ENCODE results near the gene HOXA1.

HOXA1 gene

DNA sequence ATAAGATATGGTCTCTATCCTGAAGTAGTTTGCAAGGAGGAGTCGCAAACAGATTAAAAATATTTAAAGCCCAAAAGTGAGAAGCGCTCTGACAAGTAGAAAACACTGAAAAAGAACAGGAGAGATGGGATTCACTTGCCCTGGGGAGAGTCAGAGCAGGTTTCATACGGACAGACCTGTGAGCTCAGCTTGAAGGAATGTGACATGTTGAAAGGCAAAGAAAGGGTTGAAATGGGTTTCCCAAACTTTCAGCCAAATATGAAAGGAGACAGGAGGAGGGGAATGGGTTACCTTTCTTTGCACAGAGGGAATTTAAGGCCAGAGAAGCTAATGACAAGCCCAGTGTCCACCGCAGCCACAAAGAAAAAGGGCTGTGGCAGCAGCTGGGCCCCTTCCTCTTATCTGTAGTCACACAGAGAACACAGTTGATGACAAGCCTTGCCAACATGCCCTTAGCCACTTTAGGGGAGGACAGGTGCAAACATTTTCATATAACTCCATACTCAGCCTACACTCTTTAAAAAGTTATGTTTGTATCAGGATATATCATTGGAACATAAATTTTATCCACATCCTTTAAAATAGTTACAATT is 14.9 kb downstream of the HOXA1 start:
- TF ChIP-seq LEF1 (IDR thresholded peaks at IDR 0.05; ENCODE audit: borderline replicate concordance) (no peak), SP1 (IDR thresholded peaks at IDR 0.05) (no peak), FOXM1 (IDR thresholded peaks at IDR 0.05; ENCODE audit: borderline replicate concordance) (no peak), L3MBTL2 (conservative IDR thresholded peaks at IDR 0.05) (no peak), ARNT (IDR thresholded peaks at IDR 0.05) (no peak), ELF4 (IDR thresholded peaks at IDR 0.05) (no peak), ZNF384 (IDR thresholded peaks at IDR 0.05) (no peak), FOXK2 (IDR thresholded peaks at IDR 0.05) (no peak), CTBP1 (IDR thresholded peaks at IDR 0.05; ENCODE audit: borderline replicate concordance) (no peak), NFRKB (IDR thresholded peaks at IDR 0.05) (no peak), BHLHE40 (IDR thresholded peaks at IDR 0.05; ENCODE audit: borderline replicate concordance) (no peak), SUZ12 (IDR thresholded peaks at IDR 0.05) (no peak)
- DNase-seq (ENCODE audit: extremely low spot score) = no peak
- CTCF ChIA-PET = interaction anchor here (0.9 kb wide), 1 partner anchor 13 kb away, joined by 3 read pairs; no protein-coding TSS in a partner anchor
- POLR2A ChIA-PET = interaction anchor here (1.0 kb wide), 1 partner anchor 15 kb away, joined by 3 read pairs; the partner anchor contains the start of gene HOXA1

GRCh38 chr7:27079234-27079975 is 16.4 kb downstream of the HOXA1 start:
- ChIA-PET CTCF (no interaction called here), POLR2A (no interaction called here)
- TF ChIP-seq ARNT (IDR thresholded peaks at IDR 0.05) = no peak
- DNase-seq (ENCODE audit: extremely low spot score) = no peak

- ChIA-PET POLR2A (no interaction called here), CTCF (no interaction called here)
- TF ChIP-seq FOXA1 (IDR thresholded peaks at IDR 0.05) (no peak), NFRKB (IDR thresholded peaks at IDR 0.05) (no peak)
- DNase-seq (ENCODE audit: extremely low spot score) = no peak
Measured at GRCh38 chr7:27078616-27079233, 17.1 kb downstream of the HOXA1 start.

DNA sequence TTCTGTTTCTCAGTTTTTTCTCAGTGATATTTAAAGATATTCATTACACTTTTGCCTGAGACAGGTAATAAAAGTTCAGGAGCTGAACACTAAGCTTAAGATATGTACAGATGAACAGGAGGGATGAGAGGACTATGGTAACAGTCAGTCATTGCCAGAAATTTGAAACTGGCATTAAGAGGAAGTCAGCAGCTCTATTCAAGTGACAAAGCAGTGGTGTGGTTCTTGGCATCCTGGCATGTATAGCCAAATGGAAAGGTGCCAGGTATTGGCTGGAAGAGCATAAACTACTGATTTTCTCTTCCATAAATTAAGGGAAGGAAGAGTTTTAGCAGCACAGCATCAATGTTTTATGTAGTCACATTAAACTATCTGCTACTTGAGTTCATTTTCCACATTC is 22.7 kb downstream of the HOXA1 start:
- CTCF ChIA-PET = no interaction called here
- no peak for DNase-seq (ENCODE audit: extremely low spot score)
- POLR2A ChIA-PET = interaction anchor here (0.8 kb wide), 1 partner anchor 58 kb away, joined by 3 read pairs; the partner anchor contains the start of gene HOXA4
- TF ChIP-seq ELF4 (IDR thresholded peaks at IDR 0.05) (no peak), ZNF384 (IDR thresholded peaks at IDR 0.05) (no peak), SP1 (IDR thresholded peaks at IDR 0.05) (no peak), SUZ12 (IDR thresholded peaks at IDR 0.05) (no peak), TARDBP (IDR thresholded peaks at IDR 0.05) (no peak), HDGF (IDR thresholded peaks at IDR 0.05; ENCODE audit: borderline replicate concordance) (no peak), L3MBTL2 (conservative IDR thresholded peaks at IDR 0.05) (no peak)

GRCh38 chr7:27071622-27072390 is 24.0 kb downstream of the HOXA1 start:
- ChIA-PET CTCF (no interaction called here), POLR2A (interaction anchor here (0.5 to 0.6 kb wide), 2 partner anchors 112 to 741 kb away, joined by 3 read pairs; no protein-coding TSS in a partner anchor)
- DNase-seq (ENCODE audit: extremely low spot score) = peak; percentile 53
- peak; percentile 75 for TF ChIP-seq PKNOX1 (IDR thresholded peaks at IDR 0.05)
- TF ChIP-seq L3MBTL2 (conservative IDR thresholded peaks at IDR 0.05) = no peak

- CTCF ChIA-PET = interaction anchor here (1.0 kb wide), 1 partner anchor 13 kb away, joined by 3 read pairs; no protein-coding TSS in a partner anchor
- no peak for TF ChIP-seq FOXA1 (IDR thresholded peaks at IDR 0.05)
- TF ChIP-seq SUZ12 (IDR thresholded peaks at IDR 0.05) = no peak
- no peak for TF ChIP-seq FOXM1 (IDR thresholded peaks at IDR 0.05; ENCODE audit: borderline replicate concordance)
- POLR2A ChIA-PET = no interaction called here
- no peak for DNase-seq (ENCODE audit: extremely low spot score)
Measured at GRCh38 chr7:27068259-27068658, 27.5 kb downstream of the HOXA1 start.

GRCh38 chr7:27066148-27066547 is 29.7 kb downstream of the HOXA1 start:
- no peak for DNase-seq (ENCODE audit: extremely low spot score)
- ChIA-PET CTCF (no interaction called here), POLR2A (no interaction called here)
- TF ChIP-seq HDGF (IDR thresholded peaks at IDR 0.05; ENCODE audit: borderline replicate concordance) = no peak
- TF ChIP-seq PKNOX1 (IDR thresholded peaks at IDR 0.05) = no peak
- no peak for TF ChIP-seq ARNT (IDR thresholded peaks at IDR 0.05)
- no peak for TF ChIP-seq SP1 (IDR thresholded peaks at IDR 0.05)
- no peak for TF ChIP-seq FOXM1 (IDR thresholded peaks at IDR 0.05; ENCODE audit: borderline replicate concordance)
- no peak for TF ChIP-seq NFRKB (IDR thresholded peaks at IDR 0.05)
- TF ChIP-seq BHLHE40 (IDR thresholded peaks at IDR 0.05; ENCODE audit: borderline replicate concordance) = no peak
- TF ChIP-seq ELF4 (IDR thresholded peaks at IDR 0.05) = no peak
- no peak for TF ChIP-seq CTBP1 (IDR thresholded peaks at IDR 0.05; ENCODE audit: borderline replicate concordance)
- TF ChIP-seq ZNF384 (IDR thresholded peaks at IDR 0.05) = no peak
- no peak for TF ChIP-seq TARDBP (IDR thresholded peaks at IDR 0.05)
- TF ChIP-seq FOXA1 (IDR thresholded peaks at IDR 0.05) = no peak
- no peak for TF ChIP-seq SUZ12 (IDR thresholded peaks at IDR 0.05)
